NCI-H2227 treated with DMSO at 0.1 percent for 48 hours (cell line): Measurements from ENCODE around the gene CHD2.

ENCODE experiments used
- DNase-seq: peaks from one replicate; lab custom pipeline; 2025; lab: John Stamatoyannopoulos, UW

The CHD2 gene

DNA sequence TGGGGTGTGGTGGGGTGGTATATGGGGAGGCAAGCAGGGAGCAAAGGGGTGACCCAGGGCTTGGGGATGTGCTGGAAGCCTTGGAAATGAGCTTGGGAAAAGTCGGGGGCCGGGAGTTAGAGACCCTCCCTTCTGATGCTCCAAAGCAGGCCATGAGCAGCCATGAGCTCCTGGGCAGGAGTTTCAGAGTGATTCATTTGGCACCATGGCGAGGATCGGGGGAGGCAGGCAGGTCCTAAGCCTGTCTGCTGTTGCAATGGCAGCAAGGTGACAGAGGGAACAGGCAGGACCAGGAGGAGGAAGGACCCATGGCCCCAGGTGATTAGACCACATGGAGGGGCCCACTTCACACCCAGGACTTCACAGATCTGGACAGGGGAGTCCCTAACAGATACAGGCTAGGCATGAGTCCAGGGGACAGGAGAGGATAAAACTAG is 167.5 kb downstream of the CHD2 start:
- DNase-seq: no peak

DNA sequence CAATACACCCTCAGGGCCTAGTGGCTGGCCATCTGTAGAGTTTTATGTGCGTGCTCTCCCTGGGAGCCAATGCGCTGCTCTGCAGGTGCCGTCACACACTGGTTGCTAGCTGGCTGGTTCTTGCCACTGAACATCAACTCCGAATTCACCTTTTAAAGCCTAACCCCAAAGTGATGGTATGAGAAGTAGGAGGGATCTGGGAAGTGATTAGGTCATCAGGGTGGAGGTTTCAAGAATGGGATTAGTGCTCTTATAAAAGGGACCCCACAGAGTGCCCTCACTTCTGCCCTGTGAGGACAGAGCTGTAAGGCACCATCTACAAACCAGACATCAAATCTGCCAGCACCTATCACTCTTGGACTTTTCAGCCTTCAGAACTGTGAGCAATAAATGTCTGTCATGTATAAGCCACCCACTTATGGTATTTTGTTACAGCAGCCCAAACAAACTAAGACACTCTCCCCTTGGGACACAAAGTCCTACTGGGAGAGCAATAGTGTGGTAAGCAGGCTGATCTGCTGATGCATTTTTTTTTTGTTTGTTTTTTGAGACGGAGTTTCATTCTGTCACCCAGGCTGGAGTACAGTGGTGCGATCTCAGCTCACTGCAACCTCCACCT is 168.6 kb downstream of the CHD2 start:
- DNase-seq: no peak

DNA sequence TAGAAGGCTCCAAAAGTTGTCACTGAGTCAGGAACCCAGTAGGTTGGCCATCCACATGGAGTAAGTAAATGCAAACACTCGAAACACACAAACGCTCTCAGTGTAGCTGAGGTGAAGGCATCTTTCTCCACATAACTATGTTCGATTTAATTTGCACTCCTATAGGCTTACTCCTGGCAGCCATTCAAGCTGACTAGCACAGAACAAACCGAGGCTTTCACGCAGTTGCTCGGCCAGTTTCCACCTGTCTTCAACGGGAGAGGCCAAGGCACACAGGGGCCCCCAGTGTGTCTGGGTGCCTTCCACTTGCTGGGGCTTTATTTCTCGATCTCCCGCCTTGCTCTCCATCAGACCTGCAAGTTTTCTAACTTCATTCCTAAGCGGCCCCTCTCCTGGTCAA is 170.0 kb downstream of the CHD2 start:
- no peak for DNase-seq

DNA sequence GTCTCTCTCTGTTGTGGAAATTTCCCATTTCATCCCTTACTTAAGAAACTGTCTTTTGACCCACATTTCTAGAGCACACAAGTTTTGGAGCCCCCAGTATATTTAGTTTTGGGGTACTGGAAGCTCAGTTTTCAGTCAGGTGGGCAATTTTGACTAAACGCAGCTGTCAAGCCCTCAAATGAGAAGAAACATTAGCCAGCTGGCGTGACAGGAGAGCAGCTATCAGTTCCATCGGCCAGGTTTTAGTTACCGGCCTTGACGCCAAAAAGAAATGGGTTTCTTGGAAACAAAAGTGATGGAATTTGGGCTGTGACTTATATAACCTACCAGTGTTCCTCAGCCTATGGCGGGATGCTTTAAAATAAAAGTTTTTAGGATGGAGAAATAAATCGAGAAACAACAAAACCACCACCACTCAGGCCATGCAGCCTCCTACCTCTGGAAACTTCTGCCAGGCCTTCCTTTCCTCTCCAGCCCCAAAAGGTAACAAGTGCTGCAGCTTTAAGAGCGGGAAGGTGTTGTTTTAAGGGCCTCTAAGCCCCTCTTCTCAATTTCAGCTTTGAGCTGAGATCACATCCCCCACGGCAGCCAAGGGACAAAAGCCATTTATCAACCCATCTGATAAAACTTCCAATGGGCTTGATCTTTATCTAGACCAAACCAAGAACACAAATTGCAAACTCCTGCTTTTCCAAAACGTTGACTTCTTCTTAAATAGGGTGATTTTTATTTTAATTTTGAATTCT is 170.6 kb downstream of the CHD2 start:
- DNase-seq: no peak

DNA sequence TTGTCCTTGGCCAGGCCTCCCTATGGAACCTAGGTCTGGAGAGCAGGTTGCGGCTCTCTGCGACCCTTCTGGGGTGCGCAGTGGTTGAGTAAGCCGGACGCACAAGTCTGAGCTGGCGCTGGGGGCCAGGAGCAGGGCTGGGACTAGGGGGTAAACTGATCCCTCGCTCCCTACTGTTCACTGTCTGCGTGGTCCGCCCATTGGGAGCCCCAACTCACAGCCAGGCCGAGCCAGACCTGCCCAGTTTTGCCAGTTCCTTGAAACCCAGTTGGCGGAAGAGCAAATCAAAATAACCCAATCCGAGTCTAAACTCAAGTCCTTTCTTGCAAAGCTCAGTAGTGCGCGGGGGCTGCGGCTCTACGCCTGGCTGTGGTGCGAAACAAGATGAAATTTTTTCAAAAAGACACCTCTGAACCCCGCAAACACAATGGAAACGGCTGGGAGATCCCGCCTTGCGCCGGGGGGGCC is 171.4 kb downstream of the CHD2 start:
- DNase-seq: no peak

DNA sequence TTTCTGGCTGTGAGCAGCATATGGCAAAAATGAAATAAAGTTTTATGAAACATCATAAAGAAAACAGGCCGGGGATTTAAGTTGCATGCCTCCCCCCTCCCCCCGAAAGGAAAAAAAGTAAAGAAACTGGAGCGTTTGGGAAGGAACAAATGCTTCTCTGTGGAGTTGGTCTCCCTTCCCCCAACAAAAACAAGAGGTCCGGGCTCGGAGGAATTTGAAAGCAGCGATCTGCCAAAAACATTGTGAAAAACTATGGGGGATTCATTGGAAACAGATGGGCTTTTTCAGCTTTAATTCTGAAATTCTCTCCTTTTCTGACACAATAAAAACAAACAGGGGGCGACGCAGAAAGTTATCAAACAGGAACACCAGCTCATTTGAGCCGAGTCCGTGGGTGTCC is 171.9 kb downstream of the CHD2 start:
- no peak for DNase-seq

DNA sequence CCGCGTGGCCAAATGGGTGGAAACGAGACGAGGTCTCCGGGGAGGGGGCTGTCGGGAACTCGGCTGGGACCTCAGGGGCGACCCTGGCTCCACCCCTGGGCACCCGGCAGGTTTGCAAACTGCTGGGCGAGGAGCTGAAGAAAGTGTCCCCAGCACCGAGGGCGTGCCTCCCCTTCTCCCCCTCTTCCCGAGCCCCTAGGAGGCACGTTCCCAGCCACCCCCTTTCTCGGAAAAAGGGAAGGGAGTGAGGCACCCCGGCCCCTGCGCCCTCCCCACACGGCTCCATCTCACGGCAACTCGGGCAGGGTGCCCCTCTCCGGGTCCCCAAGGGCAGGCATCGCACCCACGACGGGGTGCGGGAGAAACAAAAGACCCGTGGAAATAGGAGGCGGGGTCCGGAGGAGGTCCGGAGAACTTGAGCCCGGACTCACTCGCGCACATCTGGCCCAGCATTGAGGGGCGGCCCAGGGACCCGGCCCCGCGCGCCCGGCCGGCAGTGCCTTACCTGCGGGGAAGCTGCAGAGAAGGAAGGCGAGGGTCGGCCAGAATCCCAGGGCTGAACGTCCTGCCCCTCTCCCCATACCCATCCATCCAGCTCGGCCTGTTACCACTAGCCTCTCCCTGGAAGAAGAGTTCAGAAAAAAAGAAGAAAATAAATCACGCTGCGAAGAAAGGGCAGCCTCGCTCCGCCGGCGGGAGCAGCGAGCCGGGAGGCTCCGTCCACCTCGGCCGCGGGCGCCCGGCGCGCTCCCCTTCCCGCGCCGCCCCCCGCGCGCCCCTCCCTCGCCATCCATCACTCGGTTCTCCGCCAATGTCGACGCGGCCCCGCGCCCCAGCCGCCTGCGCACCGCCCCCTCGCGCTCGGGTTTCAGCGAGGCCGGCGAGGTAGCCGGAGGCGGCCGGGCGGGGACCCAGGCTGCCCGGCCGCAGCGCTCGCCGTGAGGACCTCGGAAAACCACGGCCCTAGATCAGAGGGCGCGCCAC is 172.6 kb downstream of the CHD2 start:
- peak; percentile 28 for DNase-seq

DNA sequence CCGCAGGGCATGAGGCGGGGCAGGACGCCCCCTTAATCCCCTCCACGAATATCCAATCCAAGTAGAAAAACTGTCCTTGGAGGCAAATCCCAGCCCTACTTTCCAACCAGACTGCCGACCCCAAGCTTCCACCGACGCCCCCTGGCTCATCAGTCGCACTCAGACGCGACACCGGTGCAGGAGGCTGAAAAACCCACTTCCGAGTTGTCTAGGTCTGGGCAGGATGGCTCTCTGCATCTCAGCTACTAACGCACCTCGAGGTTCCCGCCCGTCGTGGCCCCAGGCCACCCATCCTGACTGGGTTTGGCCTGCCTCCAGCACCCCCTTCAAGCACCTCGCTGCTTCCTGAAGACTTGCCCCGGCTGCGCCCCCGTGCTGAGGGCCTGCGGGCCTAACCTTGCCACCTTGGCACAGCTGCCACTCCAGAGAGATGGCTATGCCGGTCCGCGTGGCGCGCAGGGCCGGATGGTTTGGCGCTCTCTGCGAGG is 173.4 kb downstream of the CHD2 start:
- DNase-seq: no peak

DNA sequence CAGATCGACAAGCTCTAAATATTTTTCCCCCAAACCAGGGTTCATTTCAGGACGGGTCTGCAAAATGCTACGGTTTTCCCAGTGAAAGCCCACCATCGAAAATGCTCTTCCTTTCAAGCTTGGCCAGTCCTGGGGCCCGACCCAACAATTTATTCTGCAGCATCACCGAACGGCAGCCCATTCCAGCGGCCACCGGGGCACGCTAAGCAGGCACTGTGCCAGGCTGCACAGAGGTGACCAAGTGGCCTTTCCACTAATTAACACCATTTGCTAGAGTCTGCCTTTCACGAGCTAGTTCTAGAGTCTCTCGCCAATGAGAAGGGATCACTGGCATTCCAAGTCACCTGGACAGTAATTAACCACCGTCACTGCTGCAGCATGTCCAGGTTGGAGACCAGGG is 174.5 kb downstream of the CHD2 start:
- no peak for DNase-seq

DNA sequence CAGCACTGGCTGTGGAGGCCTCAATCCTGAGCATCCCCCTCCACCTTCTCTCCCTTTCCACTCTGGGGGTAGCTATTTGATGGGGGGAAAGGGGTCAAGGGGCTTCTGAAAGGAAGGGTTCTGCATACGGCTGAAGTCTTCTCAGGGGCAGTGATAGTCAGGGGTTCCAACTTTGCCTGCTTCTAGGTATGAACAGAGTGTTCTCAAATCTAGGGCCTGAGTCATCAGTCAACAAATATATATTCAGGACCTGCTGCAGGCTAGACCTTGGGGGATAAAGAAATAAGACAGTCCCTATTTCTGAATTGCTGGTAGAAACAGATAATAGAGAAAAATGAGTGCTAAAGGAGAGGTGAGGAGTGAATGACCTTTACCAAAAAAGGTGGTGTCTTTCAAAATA is 176.1 kb downstream of the CHD2 start:
- DNase-seq: no peak

DNA sequence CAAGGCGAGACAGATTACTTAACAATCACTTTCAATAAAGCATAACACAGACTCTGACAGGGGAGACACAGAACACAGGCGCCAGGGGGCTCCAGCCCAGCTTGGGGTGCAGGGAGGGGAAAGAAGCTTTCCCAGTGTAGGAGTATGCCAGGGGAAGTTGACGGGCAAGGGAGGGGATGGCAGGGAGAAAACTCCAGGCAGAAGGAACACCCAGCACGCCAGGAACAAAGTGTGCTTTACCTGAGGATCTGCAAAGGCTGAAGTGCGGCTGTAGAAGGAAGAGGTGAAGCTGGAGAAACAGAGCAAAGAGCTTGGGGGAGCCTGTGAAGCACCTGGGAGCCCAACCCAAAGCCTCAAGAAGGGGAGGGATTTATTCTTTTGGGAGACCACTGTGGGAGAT is 176.8 kb downstream of the CHD2 start:
- no peak for DNase-seq
